Measurements from ENCODE around the gene HLX.
A peak's percentile ranks its signal among the peaks of the same experiment; 100 is the strongest.

The HLX gene, protein sequence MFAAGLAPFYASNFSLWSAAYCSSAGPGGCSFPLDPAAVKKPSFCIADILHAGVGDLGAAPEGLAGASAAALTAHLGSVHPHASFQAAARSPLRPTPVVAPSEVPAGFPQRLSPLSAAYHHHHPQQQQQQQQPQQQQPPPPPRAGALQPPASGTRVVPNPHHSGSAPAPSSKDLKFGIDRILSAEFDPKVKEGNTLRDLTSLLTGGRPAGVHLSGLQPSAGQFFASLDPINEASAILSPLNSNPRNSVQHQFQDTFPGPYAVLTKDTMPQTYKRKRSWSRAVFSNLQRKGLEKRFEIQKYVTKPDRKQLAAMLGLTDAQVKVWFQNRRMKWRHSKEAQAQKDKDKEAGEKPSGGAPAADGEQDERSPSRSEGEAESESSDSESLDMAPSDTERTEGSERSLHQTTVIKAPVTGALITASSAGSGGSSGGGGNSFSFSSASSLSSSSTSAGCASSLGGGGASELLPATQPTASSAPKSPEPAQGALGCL

DNA sequence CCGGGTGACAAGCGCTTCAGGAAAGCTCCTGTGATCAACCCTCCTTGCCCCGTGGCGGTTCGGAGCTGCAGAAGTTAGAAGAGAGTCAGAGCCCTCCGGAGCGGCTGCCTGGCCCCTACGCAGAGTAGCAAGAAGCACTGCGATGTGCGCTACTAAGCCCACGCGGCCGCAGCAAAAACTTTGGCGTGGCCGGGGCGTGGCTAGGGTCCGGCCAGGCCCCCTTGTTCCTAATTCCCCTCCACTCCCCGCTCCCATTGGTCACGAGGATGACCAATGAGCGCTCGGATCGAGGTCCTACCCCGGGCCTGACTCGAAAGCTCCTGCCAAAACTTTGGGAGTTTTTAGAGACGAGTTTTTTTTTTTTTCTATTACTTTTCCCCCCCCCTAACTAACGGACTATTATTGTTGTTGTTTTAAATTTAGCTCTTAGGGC is at the start of gene HLX:
TSS of gene HLX (plus strand) at position 368 of the 433 bp plus-strand sequence. CDS start 415 bp downstream, outside the sequence.
- peak; percentile 82 for DNase-seq (ENCODE audit: low read depth, low spot score)

DNA sequence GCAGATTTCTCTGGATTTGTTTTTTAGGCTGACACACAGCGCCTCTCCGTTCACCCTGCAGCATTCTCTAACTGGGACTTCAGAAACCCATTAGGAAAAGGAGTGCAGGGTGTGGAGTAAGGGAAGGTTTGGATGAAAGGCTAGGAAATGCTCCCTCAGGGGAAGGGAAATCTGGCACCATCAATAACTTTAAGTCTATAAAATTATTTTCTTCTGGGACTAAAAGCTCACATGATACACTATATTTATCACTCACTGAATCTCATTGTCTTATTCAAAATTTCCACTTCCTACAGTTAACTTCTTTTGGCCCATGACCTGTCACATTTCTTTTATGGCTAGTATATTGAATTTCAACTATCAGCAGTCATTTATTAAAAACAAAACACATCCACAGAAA is 45.8 kb upstream of the HLX start:
- DNase-seq (ENCODE audit: low read depth, low spot score), result no peak

DNA sequence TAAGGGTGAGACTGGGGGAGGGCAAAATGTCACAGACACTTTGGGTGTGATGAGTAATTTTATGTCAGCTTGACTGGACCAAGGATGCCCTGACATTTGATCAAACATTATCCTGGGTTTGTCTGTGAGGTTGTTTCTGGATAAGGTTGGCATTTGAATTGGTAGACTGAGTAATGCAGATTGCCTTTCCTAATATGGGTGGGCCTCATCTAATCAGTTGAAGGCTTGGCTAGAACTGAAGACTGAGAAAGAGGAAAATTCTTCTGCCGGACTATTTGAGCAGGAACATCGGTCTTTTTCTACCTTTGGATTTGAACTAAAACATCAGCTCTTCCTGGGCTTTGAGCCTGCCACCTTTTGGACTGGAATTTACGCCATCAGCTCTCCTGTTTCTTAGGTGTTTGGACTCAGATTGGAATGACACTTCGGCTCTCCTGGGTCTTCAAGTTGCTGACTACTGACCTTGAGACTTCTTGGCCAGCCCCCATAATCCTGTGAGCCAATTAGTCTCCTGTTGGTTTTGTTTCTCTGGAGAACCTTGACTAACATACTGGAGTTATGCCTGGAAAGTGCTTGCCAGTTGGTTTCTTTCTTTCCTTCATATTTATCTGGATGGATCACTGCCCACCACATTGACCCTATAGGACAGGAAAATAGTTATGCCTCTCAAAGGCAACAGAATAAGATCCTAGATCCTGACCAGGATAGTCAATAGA is 44.9 kb upstream of the HLX start:
- DNase-seq (ENCODE audit: low read depth, low spot score), result no peak

DNA sequence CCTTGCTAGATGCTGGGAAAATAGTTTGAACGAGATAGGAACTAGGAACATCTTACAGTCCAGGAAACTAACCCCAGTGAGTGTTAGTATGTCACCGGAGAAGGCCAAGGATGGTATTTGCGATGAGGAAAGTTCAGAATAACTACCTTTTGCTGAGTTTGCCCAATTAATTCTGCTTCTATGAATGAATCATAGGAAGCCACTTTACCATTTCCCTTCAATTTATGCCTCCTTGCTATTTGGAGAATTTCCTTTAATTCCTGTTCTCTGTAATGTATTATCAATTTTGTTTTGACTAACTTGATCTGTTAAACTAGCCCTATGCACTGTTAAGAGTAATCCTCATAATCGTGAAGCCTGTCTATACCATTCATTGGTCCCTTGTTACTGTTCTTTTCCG is 40.7 kb upstream of the HLX start:
- no peak for DNase-seq (ENCODE audit: low read depth, low spot score)

DNA sequence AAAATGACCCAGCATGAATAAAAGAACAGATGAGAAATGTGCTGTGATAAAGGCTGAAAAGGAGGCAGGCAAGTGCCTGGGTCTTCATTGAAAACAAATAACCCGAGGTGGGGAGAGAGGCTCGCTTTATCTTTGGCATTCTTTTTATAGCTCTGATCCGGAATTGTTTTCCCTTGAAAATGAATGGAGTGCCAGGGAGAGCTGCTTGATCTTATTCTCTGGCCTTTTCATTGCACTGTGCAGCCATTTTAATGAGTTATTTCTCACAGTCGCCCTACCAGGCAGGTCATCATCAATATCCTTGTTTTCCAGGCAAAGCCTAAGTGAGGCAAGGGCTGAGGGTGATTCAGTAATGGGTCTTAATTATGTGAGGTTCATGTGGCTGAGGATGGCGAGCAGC is 39.8 kb upstream of the HLX start:
- DNase-seq (ENCODE audit: low read depth, low spot score), result no peak

DNA sequence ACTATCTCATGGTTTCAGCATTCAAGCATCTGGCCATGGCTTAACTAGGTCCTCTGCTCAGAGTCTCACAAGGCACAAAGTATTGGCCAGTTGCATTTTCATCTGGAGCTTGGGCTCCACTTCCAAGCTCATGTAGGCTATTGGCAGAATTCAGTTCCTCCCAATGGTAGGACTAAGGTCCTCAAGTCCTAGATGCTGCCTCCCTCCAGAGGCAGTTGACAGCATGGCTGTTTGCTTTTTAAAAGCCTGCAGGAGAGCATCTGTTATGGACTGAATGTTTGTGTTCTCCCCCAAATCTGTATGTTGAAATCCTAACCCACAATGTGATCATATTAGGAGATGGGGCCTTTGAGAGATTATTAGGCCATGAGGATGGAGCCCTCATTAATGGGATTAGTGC is 38.0 kb upstream of the HLX start:
- no peak for DNase-seq (ENCODE audit: low read depth, low spot score)

DNA sequence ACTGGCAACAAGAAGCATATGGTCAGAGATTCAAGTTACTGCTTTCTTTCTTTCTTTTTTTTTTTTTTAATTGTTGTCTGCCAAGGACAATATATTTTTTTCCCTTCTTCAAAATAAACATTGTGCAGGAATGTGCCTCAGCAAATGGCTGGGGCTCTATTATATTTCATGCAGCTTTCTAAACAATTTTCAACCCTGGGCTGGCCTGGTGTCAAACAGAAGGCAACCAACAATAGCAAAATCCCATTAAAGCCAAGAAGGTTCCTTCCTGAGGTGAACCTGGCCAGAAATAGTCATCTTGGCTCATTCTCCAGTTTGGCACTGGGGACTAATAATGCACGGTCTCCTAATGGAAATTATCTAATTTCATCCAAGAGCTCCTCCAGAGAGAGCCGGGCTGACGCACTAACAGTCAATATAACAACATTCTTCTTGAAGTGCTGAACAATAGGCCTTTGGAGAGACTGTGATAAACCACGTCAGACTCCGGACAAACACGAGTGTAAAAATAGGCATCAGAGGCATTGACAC is 35.7 kb upstream of the HLX start:
- peak; percentile 11 for DNase-seq (ENCODE audit: low read depth, low spot score)

DNA sequence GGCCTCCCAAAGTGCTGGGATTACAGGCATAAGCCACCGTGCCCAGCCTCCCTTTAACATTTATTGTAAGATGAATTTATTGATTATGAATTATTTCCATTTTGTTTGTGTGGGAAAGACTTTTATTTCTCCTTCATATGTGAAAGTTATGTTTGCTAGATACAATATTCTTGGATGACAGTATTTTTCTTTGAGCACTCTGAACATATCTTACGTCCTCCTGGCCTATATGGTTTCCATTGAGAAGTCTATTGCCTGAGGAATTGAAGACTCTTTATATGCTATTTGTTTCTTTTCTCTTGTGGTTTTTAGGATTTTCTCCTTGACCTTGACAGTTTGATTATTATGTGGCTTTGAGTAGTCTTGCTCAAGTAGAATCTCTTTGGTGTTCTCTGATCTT is 26.8 kb upstream of the HLX start:
- no peak for DNase-seq (ENCODE audit: low read depth, low spot score)

DNA sequence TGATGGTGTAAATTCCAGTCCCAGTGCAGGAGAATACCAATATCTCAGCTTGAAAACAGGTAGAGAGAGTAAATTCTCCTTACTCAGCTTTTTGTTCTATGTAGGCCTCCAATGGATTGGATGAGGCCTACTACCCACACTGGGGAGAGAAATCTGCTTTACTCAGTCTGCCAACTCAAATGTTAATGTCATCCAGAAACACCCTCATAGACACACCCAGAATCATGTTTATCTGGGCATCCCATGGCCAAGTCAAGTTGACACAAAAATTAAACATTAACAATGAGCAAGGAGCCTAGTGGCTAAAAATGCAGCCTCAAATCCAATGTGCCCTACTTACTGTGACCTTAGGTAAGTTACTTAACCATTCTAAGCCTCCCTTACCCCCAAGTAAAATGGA is 6.9 kb upstream of the HLX start:
- DNase-seq (ENCODE audit: low read depth, low spot score), result no peak

DNA sequence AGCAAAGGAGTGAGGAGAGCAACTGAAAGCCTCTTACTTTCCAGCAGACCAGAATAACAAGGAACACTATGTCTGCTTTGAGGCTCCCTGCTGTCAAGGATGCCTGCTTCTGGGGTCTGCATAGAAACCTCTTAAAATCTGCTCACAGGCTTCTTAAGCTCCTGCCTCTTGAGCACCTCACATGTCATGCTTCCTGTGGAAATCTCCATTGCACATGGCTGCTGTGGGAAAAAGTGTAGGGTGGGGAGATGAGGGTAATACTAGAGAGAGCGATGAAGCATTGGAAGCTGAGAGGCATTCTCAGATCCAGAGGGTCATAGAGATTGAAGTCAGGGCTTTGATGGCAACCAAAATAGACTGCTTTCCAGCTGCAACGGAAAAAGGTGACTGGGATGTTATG is 6.2 kb upstream of the HLX start:
- DNase-seq (ENCODE audit: low read depth, low spot score), result no peak

DNA sequence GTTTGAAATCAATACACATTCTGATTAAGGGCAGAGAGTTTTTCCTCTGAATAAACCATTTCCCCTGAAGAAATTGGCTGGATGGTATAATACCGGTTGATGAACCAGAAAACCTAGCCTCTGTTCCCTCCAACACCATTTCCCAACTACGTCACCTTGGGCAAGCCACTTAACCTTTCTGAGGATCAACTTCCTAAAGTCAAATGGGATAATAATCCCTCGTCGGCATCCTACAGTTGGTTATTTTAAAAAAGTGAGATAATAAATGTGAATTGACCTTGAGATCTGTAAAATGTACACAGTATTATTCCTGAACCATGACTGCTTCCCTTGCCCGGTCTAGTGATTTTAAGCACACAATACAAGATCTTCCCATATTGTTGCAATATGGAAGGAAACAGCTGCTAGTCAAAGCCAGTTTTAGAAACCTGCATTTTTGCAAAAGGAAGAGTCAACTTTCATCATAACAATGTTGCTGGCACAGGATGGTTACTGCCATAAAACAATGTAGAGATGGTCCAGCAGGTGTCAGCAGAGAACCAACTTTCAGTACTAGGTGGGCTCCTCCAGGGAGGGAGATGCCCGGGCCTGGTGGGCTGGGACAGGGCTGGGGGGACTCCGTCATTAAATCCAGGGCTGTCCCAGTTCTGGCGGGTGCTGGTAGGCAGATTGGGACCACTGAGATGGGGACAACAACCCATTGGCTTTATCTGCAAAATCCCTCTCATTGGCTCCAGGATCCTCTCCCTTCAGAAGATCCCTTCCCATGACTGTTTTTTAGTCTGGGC is 5.2 kb upstream of the HLX start:
- DNase-seq (ENCODE audit: low read depth, low spot score), result peak; percentile 59

DNA sequence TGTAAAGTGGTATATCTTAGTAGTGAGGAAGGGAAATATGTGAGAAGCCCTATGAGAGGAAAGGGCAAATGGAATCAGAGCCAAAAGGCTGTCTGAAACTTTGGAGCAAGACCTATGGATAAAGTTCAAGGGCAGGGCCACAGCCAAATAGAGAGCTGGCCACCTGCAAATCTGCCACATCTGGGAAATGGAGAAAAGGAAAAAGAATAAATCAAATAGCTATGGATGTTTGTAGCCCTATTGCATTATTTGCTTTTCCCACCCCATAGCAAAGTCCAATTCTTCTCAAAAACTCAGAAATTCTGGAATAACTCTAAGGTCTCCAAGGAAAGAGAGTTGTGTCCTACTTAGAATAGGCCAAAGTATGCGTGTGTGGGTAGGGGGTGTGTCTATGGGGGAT is 4.0 kb upstream of the HLX start:
- no peak for DNase-seq (ENCODE audit: low read depth, low spot score)

DNA sequence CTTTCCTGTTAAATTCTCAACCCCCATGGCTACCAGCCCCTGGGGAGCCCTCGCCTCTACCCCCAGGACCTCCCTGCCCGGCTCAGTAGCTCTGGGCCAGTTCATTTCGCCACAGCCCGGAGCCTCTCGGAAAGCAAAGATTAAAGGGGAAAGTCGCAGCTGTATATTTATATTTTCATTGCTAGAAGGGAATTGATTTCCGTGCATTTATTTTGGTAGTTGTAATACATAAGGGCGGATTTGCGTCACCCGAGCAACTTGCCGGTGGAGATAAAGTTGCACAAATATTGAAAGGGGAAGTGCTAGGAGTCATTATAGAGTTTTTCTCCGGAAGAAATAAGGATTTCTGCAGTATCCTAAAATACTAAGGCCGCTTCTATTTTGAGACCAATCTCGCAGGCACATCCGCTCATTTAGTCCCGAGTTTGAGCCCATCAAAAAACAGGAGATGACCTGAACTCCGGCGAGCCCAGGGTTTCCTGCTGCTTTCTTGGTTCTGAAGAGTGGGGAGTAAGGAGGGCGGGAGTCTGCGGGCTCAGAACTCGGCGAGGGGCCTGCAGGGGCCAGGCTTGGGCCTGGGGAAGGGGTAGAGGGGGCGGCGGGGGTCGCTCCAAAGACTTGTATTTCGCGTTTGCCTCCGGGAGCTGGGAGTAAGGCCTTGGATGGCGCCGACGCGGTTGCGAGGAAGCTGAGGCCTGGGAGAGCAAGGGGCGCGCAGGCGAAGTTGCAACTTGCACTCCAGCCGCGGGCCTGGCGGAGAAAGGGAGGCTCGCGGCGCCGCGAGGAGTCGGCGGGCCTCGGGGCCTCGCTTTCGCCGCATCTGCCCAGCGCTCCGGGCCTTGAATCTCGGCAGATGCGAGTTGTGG is 2.5 kb upstream of the HLX start:
- DNase-seq (ENCODE audit: low read depth, low spot score), result peak; percentile 56

DNA sequence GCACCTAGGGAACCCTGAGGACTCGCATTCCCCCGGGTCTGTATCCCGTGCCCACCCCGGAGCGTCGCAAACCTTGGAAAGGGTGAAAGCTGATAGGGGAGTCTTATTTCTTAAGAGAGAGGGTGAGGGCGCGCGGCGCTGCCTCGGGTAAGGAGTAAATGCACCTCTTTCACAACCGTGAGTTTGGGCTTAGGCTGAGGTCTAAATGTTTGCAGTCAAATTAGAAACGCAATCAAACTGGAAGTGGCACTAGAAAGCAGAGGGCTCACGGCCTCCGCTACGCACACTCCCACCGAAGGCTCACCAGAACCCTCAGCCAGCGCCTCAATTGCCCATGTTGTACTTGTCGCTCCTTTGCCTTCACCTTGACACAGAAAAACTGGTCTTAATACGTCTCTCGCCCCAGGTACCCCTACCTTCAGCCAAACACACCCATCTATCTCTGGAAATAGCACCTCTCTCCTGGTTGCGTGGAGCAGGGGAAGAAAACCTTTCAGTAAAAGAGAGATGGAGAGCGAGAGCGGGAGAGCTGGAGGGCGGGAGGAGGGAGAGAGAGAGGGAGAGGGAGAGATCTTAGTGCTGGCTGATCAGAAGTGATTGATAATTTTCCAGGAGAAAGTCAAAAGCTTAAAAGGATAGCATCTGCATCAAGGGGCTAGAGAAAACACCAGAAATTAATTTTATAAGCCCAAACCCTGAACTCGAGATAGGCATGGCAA is 1.7 kb upstream of the HLX start:
- DNase-seq (ENCODE audit: low read depth, low spot score), result no peak

DNA sequence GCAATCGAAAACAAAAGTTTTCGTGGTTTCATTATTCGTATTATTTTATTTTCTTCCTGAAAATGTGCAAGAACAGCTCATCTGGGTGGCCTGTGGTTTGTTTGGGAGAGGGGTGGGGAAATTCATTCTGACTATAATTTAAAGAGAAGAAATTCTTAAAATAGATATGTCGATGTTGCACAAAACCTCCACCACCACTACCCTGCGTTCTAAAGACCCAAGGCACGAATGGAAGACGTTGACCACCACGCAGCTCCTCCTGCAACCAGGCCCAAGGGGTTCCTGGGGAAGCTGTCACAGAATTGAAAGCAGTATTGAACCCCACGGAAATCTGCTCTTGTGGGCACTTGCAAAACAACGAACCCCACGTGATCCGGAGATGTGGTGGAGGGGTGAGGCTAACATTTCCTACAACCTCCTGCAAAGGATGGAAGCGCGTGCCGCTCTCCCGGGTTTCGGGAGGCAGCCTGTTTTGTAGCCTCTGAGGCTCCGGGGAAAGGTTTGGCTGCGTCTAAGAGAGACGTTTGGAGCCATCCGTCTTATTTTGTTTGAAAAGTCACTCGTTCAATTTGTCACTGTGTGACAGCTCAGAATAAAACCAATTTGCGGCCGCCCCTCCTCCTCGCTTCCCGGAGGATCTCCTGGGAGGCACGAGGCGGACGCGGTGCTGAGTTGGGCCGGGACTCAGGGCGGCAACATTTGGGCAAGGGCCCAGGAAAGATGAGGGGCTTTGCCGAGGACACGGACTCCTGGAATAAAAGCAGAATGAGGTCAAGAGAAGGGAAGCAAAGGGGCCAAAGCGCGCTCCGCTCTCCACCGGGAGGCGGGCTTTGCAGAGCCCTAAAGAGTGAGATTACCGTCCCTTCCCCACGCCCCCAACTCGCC is 810 bp upstream of the HLX start:
- DNase-seq (ENCODE audit: low read depth, low spot score), result no peak

DNA sequence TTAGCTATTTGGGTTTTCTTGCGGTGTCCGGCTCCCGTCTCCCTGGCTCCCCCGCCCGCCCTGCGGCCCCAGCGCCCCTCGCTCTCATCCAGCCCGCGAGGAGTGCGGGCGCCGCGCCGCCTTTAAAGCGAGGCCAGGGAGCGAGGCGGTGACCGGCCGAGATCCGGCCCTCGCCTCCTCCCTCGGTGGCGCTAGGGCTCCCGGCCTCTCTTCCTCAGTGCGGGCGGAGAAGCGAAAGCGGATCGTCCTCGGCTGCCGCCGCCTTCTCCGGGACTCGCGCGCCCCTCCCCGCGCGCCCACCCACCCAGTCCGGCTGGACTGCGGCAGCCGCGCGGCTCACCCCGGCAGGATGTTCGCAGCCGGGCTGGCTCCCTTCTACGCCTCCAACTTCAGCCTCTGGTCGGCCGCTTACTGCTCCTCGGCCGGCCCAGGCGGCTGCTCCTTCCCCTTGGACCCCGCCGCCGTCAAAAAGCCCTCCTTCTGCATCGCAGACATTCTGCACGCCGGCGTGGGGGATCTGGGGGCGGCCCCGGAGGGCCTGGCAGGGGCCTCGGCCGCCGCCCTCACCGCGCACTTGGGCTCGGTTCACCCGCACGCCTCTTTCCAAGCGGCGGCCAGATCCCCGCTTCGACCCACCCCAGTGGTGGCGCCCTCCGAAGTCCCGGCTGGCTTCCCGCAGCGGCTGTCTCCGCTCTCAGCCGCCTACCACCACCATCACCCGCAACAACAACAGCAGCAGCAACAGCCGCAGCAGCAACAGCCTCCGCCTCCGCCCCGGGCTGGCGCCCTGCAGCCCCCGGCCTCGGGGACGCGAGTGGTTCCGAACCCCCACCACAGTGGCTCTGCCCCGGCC is 492 bp downstream of the HLX start:
- DNase-seq (ENCODE audit: low read depth, low spot score), result peak; percentile 72

DNA sequence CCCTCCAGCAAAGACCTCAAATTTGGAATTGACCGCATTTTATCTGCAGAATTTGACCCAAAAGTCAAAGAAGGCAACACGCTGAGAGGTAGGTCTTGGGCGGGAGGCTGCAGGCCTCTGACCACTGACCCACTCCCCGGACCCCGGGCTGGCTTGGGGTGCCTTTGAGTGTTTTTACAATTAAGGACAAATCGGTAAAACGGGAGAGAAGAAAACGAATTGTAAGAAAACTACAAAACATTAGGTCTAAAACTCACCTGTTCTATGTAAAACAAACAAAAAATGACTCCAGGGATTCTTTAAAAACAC is 1.1 kb downstream of the HLX start:
- no peak for DNase-seq (ENCODE audit: low read depth, low spot score)

DNA sequence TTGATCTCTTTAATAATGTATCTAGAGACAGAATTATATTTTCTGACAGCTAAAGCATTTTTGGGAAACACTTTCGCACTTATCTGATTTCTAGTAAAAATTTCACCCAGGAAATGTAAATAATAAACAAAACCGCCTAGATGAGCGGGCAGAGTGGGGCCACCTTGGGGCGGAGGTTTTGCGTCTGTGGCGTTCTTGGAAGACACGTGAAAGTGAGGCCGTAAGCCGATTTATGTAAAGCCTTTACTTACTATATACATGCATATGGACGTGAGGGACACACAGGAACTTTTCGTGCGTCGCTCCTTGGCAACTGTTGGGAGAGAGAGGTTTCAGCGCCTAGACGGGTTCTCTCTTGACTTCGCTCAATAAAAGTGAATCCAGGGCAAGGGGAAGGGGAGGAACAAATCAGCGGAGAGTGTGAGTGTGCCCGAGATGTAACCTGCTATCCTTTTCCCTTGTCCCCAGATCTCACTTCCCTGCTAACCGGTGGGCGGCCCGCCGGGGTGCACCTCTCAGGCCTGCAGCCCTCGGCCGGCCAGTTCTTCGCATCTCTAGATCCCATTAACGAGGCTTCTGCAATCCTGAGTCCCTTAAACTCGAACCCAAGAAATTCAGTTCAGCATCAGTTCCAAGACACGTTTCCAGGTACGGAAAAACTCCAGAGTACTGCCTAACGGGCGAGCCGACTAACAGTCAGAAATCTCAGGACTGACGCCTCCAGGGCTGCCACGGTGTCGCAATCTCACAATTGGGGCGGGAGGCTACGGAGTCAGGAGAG is 1.7 kb downstream of the HLX start:
- DNase-seq (ENCODE audit: low read depth, low spot score), result no peak
